Esophagus muscularis mucosa (tissue), 4 donors: ENCODE measurements around the gene FANCC.

ENCODE experiments used
- EP300 ChIP-seq: sonication (generic); formaldehyde crosslinking; IDR thresholded peaks from one replicate; pipeline ENCODE4 v1.6.1; 2017; ENCODE audit warnings: antibody characterized with exemption
- POLR2A ChIP-seq: fragments of 450-650 bp; IDR thresholded peaks from one replicate; pipeline ENCODE4 v1.6.1; 2017; ENCODE audit warnings: antibody characterized with exemption, moderate library complexity, mild to moderate bottlenecking, low read depth
- TF ChIP-seq, protein P1 (sequence below), 3 experiments: fragments of 200-600 bp in 2 of 3; fragments of 450-650 bp in 1 of 3; sonication (generic) in 2 of 3; IDR thresholded peaks; one replicate each; pipeline ENCODE4 v1.5.1; 2017 to 2019; ENCODE audit warnings: antibody characterized with exemption in 3 of 3, mild to moderate bottlenecking in 2 of 3, moderate library complexity in 1 of 3

DNA sequence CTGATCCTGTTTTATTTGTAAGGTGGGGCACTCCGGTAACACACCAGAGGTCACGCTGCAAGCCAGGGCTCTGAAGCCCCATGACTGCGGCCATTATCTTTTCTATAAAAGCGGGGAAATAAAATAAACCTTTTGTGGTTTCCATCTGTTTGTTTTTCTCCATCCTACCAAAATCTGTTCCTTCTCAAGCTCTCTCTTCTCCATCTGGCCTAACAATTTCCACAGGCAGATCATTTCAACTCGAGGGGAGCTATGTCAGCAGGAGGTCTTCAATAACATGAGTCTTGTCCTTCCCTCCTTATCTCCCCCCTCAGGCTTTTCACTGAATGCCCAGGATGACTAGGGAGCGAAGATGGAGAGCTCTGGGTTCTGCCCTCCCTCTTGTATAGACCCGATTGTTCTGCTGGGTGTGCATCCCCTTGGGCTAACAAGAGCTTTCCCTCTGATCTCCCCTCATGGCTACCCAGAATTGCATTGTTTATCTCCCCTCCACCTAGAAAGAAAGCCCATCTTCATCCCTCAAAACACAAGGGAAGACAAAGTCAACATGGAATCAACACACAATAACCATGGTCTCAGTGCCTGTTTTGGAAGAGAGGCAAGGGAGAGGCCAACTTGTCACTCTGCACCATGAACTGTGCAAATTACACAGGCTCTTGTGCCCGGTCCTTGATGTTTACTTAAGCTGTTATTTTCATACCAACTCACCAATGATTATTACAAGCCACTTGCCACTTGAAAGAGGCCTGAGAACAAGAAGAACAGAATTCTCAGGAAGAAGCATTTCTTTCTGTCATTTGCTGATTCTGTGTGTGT lies 187.8 kb downstream of the FANCC start:
- TF ChIP-seq, protein P1, sequence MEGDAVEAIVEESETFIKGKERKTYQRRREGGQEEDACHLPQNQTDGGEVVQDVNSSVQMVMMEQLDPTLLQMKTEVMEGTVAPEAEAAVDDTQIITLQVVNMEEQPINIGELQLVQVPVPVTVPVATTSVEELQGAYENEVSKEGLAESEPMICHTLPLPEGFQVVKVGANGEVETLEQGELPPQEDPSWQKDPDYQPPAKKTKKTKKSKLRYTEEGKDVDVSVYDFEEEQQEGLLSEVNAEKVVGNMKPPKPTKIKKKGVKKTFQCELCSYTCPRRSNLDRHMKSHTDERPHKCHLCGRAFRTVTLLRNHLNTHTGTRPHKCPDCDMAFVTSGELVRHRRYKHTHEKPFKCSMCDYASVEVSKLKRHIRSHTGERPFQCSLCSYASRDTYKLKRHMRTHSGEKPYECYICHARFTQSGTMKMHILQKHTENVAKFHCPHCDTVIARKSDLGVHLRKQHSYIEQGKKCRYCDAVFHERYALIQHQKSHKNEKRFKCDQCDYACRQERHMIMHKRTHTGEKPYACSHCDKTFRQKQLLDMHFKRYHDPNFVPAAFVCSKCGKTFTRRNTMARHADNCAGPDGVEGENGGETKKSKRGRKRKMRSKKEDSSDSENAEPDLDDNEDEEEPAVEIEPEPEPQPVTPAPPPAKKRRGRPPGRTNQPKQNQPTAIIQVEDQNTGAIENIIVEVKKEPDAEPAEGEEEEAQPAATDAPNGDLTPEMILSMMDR (IDR thresholded peaks at IDR 0.05), result no peak
- TF ChIP-seq POLR2A (no peak), EP300 (no peak)
